ENCODE measurements around the gene PALS1.

PALS1 gene

DNA sequence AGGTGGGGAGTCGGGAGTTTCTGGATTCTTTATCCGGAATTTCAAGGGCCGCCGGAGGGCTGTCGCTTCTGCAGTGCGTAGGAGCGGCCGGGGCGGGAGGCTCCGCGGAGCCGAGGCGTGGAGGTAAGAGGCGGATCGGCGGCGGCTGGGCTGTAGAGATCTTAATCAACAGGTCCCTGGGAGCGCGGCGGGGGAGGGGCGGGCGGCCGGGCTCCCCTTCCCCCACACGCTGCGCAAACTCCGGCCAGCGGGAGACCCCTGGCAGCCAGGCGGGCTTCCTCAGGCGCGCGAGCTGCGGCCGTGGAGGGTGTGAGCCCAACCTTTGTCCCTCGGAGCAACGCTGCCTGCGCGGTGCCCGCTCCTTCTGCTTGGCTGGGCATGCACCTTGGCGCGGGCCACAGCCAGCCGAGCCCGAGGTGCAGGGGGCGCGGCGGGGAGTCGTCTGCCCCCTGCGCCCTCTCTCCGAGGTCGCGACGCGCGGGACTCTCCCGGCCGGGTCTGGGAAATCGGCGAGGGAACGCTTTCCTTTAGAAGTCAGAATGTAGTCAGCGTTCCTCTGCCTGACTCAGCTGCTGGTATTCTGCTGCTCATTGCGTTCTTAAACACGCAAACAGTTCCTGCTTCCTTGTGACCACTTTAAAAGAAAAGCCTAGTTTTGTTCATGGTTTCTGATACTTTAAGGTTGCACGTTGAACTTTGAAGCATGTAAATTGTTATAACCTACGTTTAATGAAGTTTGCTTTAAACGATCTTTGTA lies at the start of gene PALS1:
Gene PALS1, plus strand, starts transcription at position 25 of the 757 bp plus-strand sequence. CDS start 37,736 bp downstream, outside the sequence.
- DNase-seq (ENCODE audit: low spot score): no peak

DNA sequence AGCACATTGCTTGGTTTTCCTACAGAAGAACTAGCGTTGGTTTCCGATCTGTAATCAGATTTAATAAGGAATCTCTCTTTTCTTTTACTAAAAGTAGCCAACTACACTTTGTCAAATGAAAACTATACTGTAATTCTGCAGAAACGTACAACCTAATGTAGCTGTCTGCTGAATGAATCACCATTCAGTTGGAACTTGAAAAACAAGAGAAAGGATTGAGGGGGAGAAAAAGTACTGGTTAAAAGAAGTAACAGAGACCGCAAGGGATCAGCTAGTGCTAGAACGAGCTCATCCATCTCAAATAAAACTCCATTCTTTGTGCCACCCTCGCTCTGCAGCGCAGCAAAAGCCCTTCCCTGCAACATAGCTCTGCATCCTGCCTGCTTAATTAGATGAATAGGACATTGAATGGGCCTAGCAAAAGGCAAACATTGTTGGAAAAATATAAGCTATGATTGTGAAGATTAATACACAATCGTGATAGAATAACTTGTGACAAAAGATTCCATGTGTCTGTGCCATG lies 49.4 kb upstream of the PALS1 start:
- DNase-seq (ENCODE audit: low spot score): no peak

DNA sequence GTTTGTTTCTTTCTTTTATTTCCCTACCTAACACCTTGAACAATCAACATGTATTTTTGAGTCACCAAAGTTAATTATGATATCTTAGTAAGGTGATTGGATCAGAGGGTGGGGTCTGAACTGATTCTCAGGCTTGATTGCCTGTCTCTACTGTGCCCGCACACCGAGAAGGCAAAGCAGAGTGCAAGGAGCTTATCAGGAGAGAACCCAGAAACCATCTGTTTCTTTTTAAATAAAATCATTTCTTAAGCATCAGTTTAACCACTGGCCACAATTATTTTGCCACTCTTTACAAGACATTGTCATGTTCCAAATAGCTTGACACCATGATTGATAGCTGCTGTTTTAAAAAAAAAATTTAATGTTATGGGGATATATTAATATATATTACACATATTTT lies 48.9 kb upstream of the PALS1 start:
- DNase-seq (ENCODE audit: low spot score): no peak

DNA sequence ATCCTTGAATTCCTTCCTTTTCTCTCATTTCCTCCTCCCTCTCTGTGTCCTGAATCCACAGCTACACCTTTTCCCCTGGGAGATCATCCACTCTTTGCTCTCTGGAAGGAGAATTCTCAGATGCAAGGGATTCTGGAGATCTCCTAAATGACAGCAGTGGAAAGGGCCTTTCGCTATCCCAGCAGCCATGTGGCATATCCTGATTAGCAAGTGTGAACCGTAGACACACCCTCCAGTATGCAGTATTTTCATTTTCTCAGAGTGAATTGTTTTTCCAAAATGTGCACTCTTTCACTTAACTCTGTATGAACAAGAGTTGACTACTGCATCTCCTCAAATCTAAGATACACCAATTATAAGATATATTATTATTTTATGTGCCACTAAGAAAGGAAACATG lies 46.0 kb upstream of the PALS1 start:
- no peak for DNase-seq (ENCODE audit: low spot score)

DNA sequence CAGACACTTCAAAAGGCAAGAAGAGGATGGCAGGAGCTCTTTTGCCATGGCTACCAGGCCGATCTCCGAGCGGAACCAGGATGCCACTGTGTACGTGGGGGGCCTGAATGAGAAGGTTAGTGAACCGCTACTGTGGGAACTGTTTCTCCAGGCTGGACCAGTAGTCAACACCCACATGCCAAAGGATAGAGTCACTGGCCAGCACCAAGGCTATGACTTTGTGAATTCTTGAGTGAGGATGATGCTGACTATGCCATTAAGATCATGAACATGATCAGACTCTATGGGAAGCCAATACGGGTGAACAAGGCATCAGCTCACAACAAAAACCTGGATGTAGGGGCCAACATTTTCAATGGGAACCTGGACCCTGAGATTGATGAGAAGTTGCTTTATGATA lies 42.2 kb upstream of the PALS1 start:
- no peak for DNase-seq (ENCODE audit: low spot score)

DNA sequence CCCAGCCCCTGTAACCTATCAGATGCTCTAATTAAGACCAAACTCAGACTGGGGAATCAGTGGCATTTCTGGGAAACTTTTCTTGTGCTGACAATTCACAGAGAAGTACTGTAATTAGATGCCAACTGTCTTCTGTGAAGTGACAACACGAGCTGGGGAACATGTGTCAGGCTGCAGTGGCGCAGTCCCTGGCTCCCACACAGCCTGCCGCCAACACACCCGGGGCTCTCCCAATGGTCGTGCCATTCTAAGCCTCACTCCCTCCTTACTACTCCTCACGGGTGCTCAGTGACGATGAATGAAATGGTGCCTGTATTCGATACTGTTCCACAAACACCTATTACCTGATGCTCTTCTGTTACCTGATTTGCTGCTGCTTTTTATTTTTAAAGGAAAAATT lies 33.4 kb upstream of the PALS1 start:
- DNase-seq (ENCODE audit: low spot score): no peak

DNA sequence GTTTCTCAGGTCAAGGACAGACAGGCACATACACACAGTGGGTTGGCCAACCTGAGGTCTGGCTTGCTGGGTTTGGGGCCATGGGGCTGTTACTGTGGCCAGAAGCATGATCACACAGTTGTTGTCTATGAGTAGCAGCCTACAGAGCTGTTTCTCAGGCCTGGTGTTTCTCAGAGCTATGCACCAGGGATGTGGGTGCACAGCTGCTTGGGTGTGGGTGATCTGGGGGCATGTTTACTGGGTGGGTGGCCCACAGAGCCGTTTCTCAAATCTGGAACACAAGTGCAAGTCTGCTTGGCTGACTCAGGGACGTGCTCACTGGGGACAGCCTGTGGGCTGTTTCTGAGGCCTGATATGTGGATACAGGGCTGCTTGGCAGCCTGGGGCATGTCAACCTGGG lies 23.1 kb upstream of the PALS1 start:
- DNase-seq (ENCODE audit: low spot score): no peak

DNA sequence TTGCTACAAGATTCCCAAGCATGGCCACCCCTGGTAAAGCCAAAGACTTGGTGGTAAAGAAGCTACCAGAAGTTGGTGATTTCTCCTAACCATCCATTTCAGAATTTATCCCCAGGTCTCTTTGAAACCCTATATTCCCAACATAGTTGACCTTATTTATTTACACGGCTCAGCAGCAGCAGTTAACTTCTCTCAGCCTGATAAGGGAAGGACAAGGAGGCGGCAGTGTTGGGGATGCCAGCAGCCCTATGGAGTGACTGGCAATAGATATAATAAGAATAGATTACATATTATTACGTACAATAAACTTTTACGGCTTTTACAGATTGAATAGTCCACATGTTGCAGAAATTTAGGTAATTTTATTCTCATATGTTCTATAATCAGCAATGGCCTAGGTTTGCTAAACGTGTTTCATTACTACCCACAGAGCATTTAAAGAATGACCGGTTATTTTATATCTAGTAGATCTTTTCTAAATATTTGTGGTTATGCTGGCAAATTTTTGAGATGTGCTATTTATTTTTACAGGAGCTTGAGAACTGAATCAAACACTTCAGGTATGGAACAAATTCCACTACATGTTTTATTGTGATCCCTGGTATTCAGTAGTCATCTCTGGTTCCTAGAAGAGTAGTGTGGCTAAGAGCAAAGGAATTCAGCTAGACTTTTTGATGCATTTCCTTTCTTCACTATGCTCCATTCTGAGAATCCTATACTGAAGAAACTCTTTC lies 19.8 kb upstream of the PALS1 start:
- no peak for DNase-seq (ENCODE audit: low spot score)

DNA sequence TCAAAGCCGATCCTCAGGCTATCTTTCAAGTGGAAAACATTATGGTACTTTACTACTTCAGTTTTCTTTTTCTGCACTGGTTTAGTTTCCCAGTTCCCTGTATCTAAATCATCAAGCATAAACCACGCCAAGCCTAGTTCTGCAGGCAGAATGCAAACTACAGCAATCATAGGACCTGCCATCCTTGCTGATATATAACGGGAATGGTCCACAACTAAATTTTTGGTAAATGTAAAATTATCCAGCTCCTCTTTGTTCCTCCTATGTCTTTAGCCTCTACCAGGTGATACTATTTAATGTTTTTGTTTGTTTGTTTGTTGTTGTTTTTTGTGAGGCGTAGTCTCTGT lies 19.3 kb upstream of the PALS1 start:
- no peak for DNase-seq (ENCODE audit: low spot score)

DNA sequence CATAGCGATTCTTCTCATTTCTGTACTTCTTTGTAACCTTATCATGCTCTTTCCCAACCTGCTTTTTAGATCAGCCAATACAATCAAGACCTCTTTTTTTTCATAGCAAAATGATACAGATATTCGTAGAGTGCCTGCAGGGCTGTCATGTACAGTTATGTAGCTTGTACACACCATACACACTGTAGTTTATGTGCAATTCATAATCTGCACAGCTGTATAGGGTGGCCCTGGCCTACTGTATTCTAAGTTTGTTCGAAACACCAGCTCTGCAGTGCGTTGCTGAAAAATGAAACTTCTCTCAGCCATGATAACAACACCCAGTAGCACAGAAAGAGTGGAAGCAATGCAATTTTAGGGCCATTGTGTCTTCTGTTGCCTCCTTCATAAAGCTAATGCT lies 15.7 kb upstream of the PALS1 start:
- DNase-seq (ENCODE audit: low spot score): no peak

DNA sequence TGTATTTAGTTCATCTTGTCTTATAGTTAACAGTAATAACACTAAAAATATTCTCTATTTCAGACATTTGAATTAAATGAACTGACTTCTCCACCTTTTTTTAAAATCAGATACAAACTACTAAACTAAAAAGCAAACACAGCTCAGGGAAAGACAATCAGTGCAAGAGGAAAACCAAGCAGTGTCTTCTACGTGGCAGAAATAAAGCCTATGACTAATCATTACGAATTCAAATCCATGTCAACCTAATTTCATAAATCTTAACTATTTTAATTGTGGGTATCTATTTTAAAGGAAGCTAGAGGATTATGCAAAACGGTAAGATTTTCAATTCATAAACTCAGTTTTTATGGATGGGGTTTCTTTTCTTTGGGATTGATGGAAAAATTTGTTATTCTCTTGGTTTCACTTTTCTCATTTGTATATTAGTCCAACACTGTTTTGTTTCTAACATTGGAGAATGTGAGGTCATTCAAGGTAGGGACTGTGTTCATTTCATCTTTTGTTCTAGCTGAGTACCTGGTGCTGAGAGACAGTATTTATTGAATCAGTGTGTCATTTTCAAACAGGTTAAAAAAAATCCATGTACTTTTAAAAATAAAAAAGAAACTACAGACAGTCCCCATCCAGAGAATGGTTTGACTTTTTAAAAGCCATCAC lies 12.8 kb upstream of the PALS1 start:
- no peak for DNase-seq (ENCODE audit: low spot score)

DNA sequence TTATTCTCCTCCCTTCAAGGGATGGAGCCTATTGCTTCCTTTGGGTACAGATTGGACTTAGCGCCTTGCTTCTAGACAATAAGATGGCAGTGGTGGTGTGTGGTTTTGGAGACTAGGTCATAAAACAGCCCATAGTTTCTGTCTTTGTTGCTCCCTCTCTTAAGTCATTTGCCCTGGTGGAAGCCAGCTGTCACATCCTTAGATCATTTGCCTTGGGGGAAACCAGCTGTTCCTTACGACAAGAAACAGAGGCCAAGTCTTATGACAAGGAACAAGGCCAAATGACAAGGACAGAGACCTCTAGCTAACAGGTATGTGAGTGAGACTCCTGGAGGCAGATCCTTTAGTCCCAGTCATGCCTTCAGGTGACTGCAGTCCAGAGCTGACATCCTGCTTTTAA lies 9.2 kb upstream of the PALS1 start:
- no peak for DNase-seq (ENCODE audit: low spot score)

DNA sequence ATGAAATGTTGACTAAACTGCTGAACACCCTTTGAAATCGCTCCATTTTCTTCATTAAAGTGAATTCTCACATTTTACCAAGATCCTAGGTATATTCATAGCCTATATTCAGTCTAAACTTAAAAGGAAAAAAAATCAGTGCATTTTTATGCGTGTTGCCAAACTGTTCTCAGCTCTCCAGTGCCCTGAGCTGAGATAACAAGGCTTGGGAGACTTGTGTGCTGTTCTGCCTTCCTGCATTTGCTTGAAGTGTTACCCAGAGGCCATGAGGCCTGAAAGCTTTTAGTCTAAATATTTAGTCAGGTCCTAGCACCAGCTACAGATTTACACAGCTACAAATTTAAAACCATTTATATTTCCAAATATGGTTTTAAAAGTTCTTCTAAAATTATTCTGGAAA lies 8.6 kb upstream of the PALS1 start:
- DNase-seq (ENCODE audit: low spot score): no peak

DNA sequence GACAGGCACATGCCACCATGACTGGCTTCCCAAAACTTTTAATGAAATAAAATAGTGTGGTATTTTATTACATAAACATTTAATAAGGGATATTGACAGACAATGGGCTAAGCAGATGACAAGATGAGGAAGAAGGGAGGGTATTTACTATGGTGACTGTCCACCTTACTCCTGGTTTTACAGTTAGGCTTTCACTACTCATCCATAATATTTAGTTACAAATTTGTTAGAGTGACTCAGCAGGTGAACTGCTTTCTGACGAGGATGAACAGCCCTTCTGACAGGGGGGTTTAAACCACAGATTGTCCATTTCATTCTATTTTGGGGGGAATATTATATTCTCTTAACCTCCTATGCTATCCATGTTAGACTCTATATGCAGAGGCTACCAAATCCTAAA lies 3.6 kb upstream of the PALS1 start:
- no peak for DNase-seq (ENCODE audit: low spot score)

DNA sequence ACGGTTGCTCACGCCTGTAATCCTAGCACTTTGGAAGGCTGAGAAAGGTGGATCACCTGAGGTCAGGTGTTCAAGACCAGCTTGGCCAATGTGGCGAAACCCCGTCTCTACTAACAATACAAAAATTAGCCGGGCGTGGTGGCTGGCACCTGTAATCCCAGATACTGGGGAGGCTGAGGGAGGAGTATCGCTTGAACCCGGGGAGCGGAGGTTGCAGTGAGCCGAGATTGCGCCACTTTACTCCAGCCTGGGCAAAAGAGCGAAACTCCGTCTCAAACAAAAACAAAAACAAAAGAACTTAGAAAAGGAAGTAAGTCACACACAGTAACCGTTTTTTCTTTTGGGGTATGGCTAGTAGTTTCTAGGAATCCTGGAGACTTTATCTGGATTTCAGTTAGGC lies 1.7 kb upstream of the PALS1 start:
- no peak for DNase-seq (ENCODE audit: low spot score)

DNA sequence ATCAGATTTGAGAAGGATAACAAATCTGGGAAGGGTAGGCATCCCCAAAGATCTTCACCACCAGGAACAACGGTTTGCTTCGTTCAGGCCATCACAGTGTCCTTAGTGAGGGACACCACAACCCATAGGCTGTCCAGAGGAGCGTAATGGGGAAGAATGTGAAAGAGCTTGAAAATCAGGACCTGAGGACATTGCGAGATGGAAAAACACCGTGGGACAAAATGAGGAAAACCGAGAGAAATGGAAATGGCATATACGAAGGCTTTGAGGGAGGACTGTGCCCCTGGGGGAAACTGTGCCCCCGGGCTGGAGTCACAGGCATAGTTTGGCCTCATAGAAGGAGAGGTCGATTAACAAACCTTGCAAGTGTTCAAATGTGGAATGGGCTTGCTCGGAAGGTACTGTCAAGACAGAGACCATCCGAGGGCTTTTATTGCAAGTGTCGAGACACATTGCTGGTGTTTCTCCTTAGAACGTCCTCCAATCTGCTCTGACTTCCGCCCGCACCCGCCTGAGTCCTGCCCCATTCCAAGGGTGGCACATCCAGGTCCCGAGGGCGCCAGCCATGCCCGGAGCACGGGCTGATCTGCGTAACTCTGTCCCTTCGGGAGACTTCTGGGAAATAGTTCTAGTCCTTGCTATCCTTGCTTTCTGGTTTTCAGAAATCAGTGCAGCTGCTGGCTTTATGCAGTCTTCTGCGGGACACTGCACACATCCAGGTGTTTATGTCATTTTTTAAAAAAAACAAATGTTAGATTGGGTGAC lies 885 bp upstream of the PALS1 start:
- no peak for DNase-seq (ENCODE audit: low spot score)

DNA sequence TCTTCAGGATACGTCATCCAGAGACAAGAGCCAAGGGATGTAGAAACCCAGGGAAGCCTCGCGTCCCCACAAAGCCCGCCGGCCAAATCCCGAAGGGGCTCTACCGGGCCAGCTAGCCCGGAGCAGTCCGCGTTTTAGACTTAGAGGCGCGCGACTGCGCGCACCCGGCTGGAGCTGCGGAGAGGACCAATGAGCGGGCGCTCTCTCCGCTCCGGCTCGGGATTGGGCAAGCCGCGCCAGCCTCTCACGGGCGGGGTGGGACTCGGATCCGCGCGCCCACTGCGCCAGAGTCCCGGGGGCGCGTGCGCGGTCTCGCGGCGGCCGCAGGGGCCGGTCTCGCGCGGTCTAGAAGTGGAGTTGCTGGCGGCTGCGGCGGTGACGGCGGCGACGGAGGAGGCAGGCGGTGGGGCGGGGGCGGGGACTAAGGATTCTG lies 241 bp upstream of the PALS1 start:
- DNase-seq (ENCODE audit: low spot score): peak; percentile 75

DNA sequence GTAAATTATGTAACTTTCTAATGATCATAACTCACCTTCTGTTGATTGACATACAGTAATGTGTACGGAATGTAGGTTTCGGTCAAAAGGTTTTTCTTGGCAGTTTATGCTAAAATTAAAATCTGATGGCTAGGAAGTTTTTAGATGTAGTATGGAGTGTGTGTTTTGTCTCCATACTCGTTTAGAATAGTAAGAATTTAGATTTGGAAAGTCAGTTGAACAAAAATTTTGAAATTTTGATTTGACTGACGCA lies 859 bp downstream of the PALS1 start:
- DNase-seq (ENCODE audit: low spot score): no peak

DNA sequence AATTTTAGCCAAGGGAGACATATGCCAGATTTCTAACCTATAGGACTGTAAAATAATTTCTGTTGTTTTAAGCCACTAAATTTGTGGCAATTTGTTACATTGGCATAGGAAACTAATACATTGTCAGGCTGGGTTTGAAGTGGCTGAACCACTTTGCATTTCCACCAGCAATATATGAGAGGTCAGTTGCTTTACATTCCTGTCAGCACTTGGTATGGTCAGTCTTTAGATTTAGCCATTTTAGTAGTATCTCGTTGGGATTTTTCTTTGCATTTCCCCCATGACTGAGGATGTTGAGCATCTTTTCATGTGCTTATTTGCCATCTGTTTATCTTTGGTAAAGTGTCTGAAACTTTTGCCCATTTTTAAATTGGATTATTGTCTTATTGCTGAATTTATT lies 3.9 kb downstream of the PALS1 start:
- DNase-seq (ENCODE audit: low spot score): no peak

DNA sequence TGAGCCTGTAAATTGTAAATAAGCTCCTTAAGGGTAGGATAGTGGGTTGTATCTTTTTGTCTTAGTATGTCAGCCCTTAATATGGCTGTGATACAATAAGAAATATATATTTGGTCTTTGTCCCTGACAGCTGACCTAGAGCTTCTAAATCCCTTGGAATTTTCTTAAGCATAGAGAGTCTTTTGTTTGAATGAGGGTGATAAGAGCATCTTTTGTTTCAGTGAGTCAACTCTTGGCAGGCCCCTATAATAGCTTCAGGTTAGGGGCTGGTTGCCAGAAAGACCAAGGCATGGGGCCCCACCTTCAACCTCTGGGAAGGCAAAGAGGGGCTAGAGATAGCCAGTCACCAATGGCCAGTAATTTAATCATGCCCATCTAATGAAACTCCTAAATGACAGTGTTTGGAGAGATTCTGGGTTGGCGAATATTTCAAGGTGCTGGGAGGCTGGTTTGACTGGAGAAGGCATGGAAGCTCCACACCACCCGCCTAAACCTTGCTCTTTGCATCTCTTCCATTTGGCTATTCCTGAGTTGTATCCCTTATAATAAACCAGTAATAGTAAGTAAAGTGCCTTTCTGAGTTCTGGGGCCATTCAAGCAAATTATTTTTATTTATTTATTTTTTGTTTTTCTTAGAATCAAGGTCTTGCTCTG lies 10.5 kb downstream of the PALS1 start:
- DNase-seq (ENCODE audit: low spot score): peak; percentile 45

DNA sequence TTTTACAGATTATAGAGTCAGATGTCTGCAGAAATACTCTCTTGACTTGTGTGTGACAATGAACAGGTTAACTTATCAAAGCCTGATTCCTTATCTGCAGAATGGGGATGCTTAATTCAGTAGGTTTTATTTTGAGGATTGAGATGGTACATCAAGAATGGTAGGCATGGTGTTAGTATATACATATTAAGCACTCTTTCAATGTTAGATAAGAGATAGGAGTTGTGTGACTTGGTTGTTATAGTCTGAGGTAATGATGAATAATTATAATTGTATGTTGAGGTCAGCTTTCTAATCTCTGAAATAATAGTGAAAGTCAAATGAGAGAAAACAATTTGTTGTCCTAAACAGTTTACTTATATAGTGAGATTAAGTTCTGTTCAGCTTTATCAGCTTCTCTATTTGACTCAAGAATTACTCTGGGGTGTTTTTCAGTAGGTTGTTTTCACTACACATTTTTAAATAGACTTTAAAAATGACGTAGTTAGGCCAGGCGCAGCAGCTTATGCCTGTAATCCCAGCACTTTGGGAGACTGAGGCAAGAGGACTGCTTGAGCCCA lies 11.9 kb downstream of the PALS1 start:
- DNase-seq (ENCODE audit: low spot score): no peak

DNA sequence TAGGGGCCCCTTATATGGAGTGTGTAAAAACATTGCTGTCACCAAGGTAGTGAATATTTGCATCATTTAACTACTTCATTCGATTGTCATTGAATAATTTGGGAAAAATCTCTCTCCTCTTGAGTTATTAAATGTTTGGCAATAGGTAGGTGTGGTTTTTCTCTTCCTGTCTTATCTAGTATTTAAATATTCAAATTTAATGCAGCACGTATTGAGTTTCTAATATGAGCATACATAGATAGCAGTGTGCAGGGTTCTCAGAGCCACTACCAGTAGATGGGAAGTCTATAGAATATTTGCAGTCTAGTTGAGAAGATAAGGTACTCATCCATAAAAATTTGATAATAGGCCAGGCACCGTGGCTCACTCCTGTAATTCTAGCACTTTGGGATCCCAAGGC lies 16.7 kb downstream of the PALS1 start:
- DNase-seq (ENCODE audit: low spot score): no peak

All from COLO829 (cell line).